Measurements from ENCODE around the gene CACHD1. TPM values are rescaled to one million over a fixed set of nuclear protein-coding genes. Genes with fewer than 3 reads are reported as not detected.

The CACHD1 gene
- total and polyA plus RNA-seq, 12 donors = 0.87 to 4.2 (median 2.4) TPM

GRCh38 chr1:64496606-64497005 is 26.7 kb downstream of the CACHD1 start:
- no peaks in the 10 kb centered on the region for H3K27me3 ChIP-seq
- no peak overlapping the region for H3K27ac ChIP-seq
- 77 to 78% methylated on average over 4 of the region's 4 CpGs for WGBS, 2 donors
- intact Hi-C loops (cut with DNase I) = no loop called here
- no peak for ATAC-seq
- no peaks in the 10 kb centered on the region for H3K36me3 ChIP-seq
- no peak for TF ChIP-seq CTCF (IDR thresholded peaks at IDR 0.05)
- H3K4me1 ChIP-seq = peaks cover 0 to 17% (median 0%) of the 10 kb centered on the region in 9 donors
- no peak for DNase-seq
- H3K4me3 ChIP-seq = no peak overlapping the region
- no peaks in the 10 kb centered on the region for H3K9me3 ChIP-seq

- intact Hi-C loops (cut with DNase I) = no loop called here
- Histone ChIP-seq H3K9me3 (no peaks in the 10 kb centered on the region), H3K36me3 (no peaks in the 10 kb centered on the region), H3K27ac (no peak overlapping the region), H3K27me3 (no peaks in the 10 kb centered on the region), H3K4me3 (no peak overlapping the region), H3K4me1 (peaks cover 0 to 22% (median 2%) of the 10 kb centered on the region in 9 donors)
- ATAC-seq (no peak), DNase-seq (no peak)
- 73 to 84% methylated on average over 4 of the region's 4 CpGs for WGBS, 2 donors
- TF ChIP-seq CTCF (IDR thresholded peaks at IDR 0.05) = no peak
These were observed 27.4 kb downstream of the CACHD1 start for GRCh38 chr1:64497088-64497883.

- Histone ChIP-seq H3K27me3 (no peaks in the 10 kb centered on the region), H3K4me1 (peaks cover 0 to 33% (median 12%) of the 10 kb centered on the region in 9 donors), H3K27ac (no peak overlapping the region), H3K4me3 (no peak overlapping the region), H3K36me3 (no peaks in the 10 kb centered on the region), H3K9me3 (no peaks in the 10 kb centered on the region)
- TF ChIP-seq CTCF (IDR thresholded peaks at IDR 0.05) = no peak
- DNase-seq (no peak), ATAC-seq (no peak)
- intact Hi-C loops (cut with DNase I) = no loop called here
- 91 to 92% methylated on average over 4 of the region's 4 CpGs for WGBS, 2 donors
These were observed 28.4 kb downstream of the CACHD1 start for GRCh38 chr1:64498325-64498724.

- Histone ChIP-seq H3K4me1 (peaks cover 0 to 39% (median 19%) of the 10 kb centered on the region in 9 donors), H3K27ac (no peak overlapping the region), H3K36me3 (no peaks in the 10 kb centered on the region), H3K4me3 (no peak overlapping the region), H3K27me3 (no peaks in the 10 kb centered on the region), H3K9me3 (no peaks in the 10 kb centered on the region)
- WGBS, 2 donors = 95 to 96% methylated on average over 6 of the region's 6 CpGs
- TF ChIP-seq CTCF (IDR thresholded peaks at IDR 0.05) = no peak
- ATAC-seq = no peak
- no peak for DNase-seq
- intact Hi-C loops (cut with DNase I) = no loop called here
These were observed 29.1 kb downstream of the CACHD1 start for GRCh38 chr1:64499011-64499410.
